ENCODE data around the gene MIOX. TPM values are rescaled to one million over a fixed set of nuclear protein-coding genes. Genes with fewer than 3 reads are reported as not detected.

Gene MIOX
- total RNA-seq, 2 experiments from 2014 or later = 0.48 to 0.60 TPM

GRCh38 chr22:50459496-50460140 lies 27.0 kb upstream of the MIOX start:
- POLR2A ChIA-PET = interaction anchor here (5.1 kb wide), 1 partner anchor 10 kb away, joined by 22 read pairs; no protein-coding TSS in a partner anchor
- Mint-ChIP-seq H3K9me3 (no peaks in the 10 kb centered on the region), H3K36me3 (ENCODE audit: low read depth) (peaks cover 58% of the 10 kb centered on the region)

GRCh38 chr22:50460938-50461337 lies 25.7 kb upstream of the MIOX start:
- POLR2A ChIA-PET = interaction anchor here (5.1 kb wide), 1 partner anchor 9 kb away, joined by 22 read pairs; no protein-coding TSS in a partner anchor
- no peaks in the 10 kb centered on the region for H3K9me3 Mint-ChIP-seq
- no peaks in the 10 kb centered on the region for H3K27me3 Mint-ChIP-seq
- no peaks in the 10 kb centered on the region for H3K4me1 Mint-ChIP-seq
- no peak overlapping the region for H3K27ac Mint-ChIP-seq
- no peak for DNase-seq
- peaks cover 53% of the 10 kb centered on the region for H3K36me3 Mint-ChIP-seq (ENCODE audit: low read depth)
- CTCF ChIA-PET = interaction anchor here (1.4 kb wide), 1 partner anchor 9 kb away, joined by 3 read pairs; no protein-coding TSS in a partner anchor
- H3K4me3 Mint-ChIP-seq = no peak overlapping the region

More at GRCh38 chr22:50459496-50460140, 27.0 kb upstream of the MIOX start:
- no peak for DNase-seq
- CTCF ChIA-PET = interaction anchor here (1.0 kb wide), 1 partner anchor 10 kb away, joined by 3 read pairs; no protein-coding TSS in a partner anchor
- no peaks in the 10 kb centered on the region for H3K4me1 Mint-ChIP-seq
- no peak overlapping the region for H3K27ac Mint-ChIP-seq
- no peak overlapping the region for H3K4me3 Mint-ChIP-seq
- no peaks in the 10 kb centered on the region for H3K27me3 Mint-ChIP-seq

DNA sequence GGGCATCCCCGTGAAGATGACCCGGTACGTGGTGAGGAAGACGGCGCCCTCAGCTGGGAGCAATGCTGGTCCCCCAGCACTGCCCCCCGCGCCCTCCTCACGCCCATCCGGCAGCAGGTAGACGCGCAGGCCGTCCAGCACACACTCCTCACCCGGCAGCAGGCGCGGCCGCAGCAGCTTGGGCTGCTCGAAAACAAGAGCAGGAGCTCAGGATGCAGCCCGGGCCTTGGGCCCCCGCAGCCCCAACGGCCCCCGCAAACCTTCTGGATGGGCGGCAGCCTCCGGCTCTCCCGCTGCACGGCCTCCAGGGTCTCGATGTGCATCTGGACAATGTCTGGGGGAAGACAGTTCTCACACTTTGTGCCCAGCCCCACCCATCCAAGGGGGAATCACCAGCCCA lies 25.1 kb upstream of the MIOX start:
- no peaks in the 10 kb centered on the region for H3K27me3 Mint-ChIP-seq
- H3K4me3 Mint-ChIP-seq = no peak overlapping the region
- CTCF ChIA-PET = interaction anchor here (1.4 kb wide), 1 partner anchor 9 kb away, joined by 3 read pairs; no protein-coding TSS in a partner anchor
- no peak overlapping the region for H3K27ac Mint-ChIP-seq
- peaks cover 59% of the 10 kb centered on the region for H3K36me3 Mint-ChIP-seq (ENCODE audit: low read depth)
- DNase-seq = no peak
- POLR2A ChIA-PET = interaction anchor here (0.8 to 1.3 kb wide), 2 partner anchors 12 to 46 kb away, joined by 3 to 4 read pairs; partner anchors contain the start of genes LMF2 and NCAPH2
- no peaks in the 10 kb centered on the region for H3K9me3 Mint-ChIP-seq
- H3K4me1 Mint-ChIP-seq = no peaks in the 10 kb centered on the region

DNA sequence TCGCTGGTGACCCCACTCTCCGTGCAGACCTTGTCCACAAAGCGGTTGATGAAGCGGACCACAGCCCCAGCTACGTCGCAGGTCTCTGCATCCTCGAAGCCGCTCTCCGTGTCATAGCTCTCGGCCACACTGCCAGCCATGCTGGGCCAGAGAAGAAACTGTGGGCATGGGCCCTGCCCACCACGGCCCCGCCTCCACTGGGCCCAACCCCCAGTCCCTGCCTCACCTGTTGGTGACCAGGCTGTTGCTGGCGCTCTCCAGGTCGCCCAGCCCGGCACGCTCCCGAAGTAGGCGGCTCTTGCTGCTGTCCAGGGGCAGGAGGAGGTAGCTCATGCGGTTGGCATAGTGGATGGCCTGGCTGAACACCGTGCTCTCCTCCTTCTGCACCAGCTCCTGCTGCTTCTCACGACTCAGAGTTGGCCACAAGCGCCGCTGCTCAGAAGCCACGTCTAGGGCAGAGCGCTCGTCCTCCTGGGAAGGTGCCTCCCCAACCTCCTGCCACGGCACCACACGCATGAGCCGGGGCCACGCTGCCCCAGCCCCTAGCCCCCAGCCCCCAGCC lies 24.6 kb upstream of the MIOX start:
- peaks cover 59% of the 10 kb centered on the region for H3K36me3 Mint-ChIP-seq (ENCODE audit: low read depth)
- no peak overlapping the region for H3K4me3 Mint-ChIP-seq
- no peaks in the 10 kb centered on the region for H3K9me3 Mint-ChIP-seq
- H3K4me1 Mint-ChIP-seq = peaks cover 5% of the 10 kb centered on the region
- POLR2A ChIA-PET = interaction anchor here (0.8 to 1.3 kb wide), 2 partner anchors 11 to 45 kb away, joined by 3 to 4 read pairs; partner anchors contain the start of genes LMF2 and NCAPH2
- H3K27ac Mint-ChIP-seq = no peak overlapping the region
- CTCF ChIA-PET = no interaction called here
- DNase-seq = no peak
- H3K27me3 Mint-ChIP-seq = no peaks in the 10 kb centered on the region

DNA sequence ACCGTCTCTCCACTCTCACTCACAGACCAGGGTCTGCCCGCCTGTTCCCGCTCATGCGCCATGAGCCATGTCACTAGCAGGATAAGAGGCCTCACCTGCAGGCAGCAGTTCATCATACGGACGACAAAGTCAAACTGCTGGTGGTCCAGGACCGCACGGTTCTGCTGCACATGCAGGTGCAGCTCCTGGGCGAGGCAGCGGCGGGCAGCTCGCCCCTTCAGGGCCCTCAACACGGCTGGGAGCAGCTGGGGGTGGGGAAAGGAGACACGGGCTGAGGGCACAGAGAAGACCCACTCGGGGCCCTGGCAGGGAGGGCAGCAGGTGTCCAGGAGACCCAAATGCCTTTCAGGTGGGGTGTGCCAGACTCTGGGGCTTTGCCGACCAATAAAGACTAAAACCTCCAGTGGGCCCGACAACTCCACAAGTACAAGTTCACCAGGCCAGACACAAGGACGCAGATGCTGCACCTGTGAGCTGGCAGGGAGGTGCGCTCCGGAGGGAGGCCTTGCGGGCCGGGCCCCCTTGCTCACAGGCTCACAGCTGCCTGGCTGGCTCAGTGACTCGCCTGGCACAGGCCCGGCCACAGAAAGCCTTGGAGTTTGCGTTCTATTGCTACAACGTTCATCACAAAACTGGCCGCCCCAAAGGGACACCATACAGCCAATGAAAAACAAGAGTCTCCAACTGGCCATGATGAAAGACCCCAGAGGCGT lies 23.3 kb upstream of the MIOX start:
- Mint-ChIP-seq H3K4me1 (peaks cover 9% of the 10 kb centered on the region), H3K4me3 (no peak overlapping the region), H3K9me3 (no peaks in the 10 kb centered on the region), H3K27me3 (no peaks in the 10 kb centered on the region), H3K27ac (no peak overlapping the region), H3K36me3 (ENCODE audit: low read depth) (peaks cover 52% of the 10 kb centered on the region)
- ChIA-PET CTCF (interaction anchor here (1.2 kb wide), 1 partner anchor 10 kb away, joined by 7 read pairs; no protein-coding TSS in a partner anchor), POLR2A (no interaction called here)
- DNase-seq = no peak

DNA sequence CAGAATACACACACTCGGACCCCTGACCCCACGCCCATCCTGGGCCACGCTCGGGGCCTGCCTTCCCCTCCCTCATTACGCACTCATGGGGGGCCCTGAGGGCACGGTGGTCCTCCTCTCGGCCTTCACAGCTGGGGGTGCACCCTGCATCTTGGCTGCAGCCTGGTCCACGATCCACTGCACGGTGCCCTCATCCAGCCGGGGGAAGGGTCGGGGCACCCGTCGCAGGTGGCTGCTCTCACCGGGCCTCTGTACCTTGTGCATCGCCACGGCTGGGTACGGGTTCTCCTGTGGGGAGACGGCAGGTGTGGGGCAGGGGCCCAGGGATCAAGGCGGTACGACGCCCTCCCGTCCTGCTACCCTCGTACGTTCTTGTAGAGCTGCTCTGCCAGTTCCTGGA lies 22.2 kb upstream of the MIOX start:
- POLR2A ChIA-PET = no interaction called here
- CTCF ChIA-PET = interaction anchor here (1.9 kb wide), 1 partner anchor 61 kb away, joined by 5 read pairs; the partner anchor contains the start of gene SCO2
- Mint-ChIP-seq H3K4me3 (no peak overlapping the region), H3K27ac (no peak overlapping the region), H3K27me3 (no peaks in the 10 kb centered on the region), H3K4me1 (peaks cover 20% of the 10 kb centered on the region), H3K36me3 (ENCODE audit: low read depth) (peaks cover 46% of the 10 kb centered on the region), H3K9me3 (no peaks in the 10 kb centered on the region)
- no peak for DNase-seq

- ChIA-PET CTCF (interaction anchor here (1.9 kb wide), 1 partner anchor 61 kb away, joined by 5 read pairs; the partner anchor contains the start of gene SCO2), POLR2A (interaction anchor here (1.9 kb wide), 1 partner anchor 15 kb away, joined by 5 read pairs; no protein-coding TSS in a partner anchor)
- peaks cover 43% of the 10 kb centered on the region for H3K36me3 Mint-ChIP-seq (ENCODE audit: low read depth)
- no peaks in the 10 kb centered on the region for H3K27me3 Mint-ChIP-seq
- no peak overlapping the region for H3K27ac Mint-ChIP-seq
- no peaks in the 10 kb centered on the region for H3K9me3 Mint-ChIP-seq
- no peak overlapping the region for H3K4me3 Mint-ChIP-seq
- DNase-seq = no peak
- peaks cover 29% of the 10 kb centered on the region for H3K4me1 Mint-ChIP-seq
Measured at GRCh38 chr22:50465066-50465930, 21.4 kb upstream of the MIOX start.

DNA sequence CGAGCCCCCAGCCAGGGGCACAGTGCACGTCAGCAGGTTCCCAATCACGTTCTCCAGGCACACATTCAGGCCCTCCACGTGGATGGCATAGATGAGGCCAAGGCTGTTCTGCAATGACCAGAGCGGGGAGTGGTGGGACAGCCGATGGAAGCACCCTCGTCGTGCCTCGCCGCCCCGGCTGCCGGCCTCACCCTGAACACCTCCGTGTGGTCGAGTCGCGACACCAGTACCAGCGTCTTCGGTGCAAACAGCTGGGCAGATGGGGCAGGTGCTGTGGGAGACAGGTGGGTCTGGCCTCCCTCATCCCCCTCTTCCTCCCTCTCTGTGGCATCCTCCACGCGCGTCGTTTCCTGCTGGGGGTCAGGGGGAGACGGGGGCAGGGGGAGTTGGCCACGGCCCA lies 19.3 kb upstream of the MIOX start:
- POLR2A ChIA-PET = interaction anchor here (4.2 to 5.0 kb wide), 2 partner anchors 40 to 58 kb away, joined by 40 to 48 read pairs; partner anchors contain the start of genes LMF2, NCAPH2 and SCO2
- CTCF ChIA-PET = interaction anchor here (0.5 to 1.6 kb wide), 2 partner anchors 58 to 84 kb away, joined by 3 to 6 read pairs; partner anchors contain the start of gene SCO2
- peaks cover 43% of the 10 kb centered on the region for H3K36me3 Mint-ChIP-seq (ENCODE audit: low read depth)
- no peak for DNase-seq
- peaks cover 49% of the 10 kb centered on the region for H3K4me1 Mint-ChIP-seq
- H3K27ac Mint-ChIP-seq = peak overlapping the region; percentile 62
- no peaks in the 10 kb centered on the region for H3K9me3 Mint-ChIP-seq
- H3K27me3 Mint-ChIP-seq = no peaks in the 10 kb centered on the region
- H3K4me3 Mint-ChIP-seq = no peak overlapping the region

- CTCF ChIA-PET = interaction anchor here (0.5 to 1.6 kb wide), 3 partner anchors 30 to 84 kb away, joined by 3 to 6 read pairs (median 4); partner anchors contain the start of gene SCO2
- no peaks in the 10 kb centered on the region for H3K27me3 Mint-ChIP-seq
- peak overlapping the region; percentile 68 for H3K4me3 Mint-ChIP-seq
- H3K36me3 Mint-ChIP-seq (ENCODE audit: low read depth) = peaks cover 45% of the 10 kb centered on the region
- DNase-seq = no peak
- POLR2A ChIA-PET = interaction anchor here (1.0 to 5.0 kb wide), 9 partner anchors 14 to 201 kb away, joined by 3 to 48 read pairs (median 4); partner anchors contain the start of genes ADM2, LMF2, NCAPH2 and SCO2
- H3K27ac Mint-ChIP-seq = peak overlapping the region; percentile 97
- H3K9me3 Mint-ChIP-seq = no peaks in the 10 kb centered on the region
- H3K4me1 Mint-ChIP-seq = peaks cover 55% of the 10 kb centered on the region
Measured at GRCh38 chr22:50467773-50468440, 18.8 kb upstream of the MIOX start.

DNA sequence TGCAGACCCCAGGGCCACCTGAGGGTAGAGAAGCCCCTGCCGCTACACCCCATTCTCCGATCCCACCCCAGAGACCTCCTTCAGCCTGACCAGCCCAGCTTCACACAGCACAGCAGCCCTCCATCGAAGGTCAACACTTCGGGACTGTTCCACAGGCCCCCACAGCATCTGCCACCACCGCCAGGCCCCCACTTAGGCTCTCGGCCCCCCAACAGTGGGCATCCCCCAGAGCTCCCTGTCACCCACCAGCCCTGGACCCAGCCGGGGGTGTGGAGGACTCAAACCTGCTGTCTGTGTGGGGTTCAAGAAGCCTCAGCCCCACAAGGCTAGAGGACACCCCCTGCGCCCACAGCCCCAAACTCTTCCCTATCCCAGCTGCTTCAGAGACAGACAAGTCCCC lies 18.0 kb upstream of the MIOX start:
- H3K27me3 Mint-ChIP-seq = no peaks in the 10 kb centered on the region
- no peaks in the 10 kb centered on the region for H3K9me3 Mint-ChIP-seq
- H3K36me3 Mint-ChIP-seq (ENCODE audit: low read depth) = peaks cover 44% of the 10 kb centered on the region
- DNase-seq = no peak
- CTCF ChIA-PET = interaction anchor here (1.2 to 1.6 kb wide), 3 partner anchors 29 to 152 kb away, joined by 4 to 6 read pairs (median 4); partner anchors contain the start of gene SCO2
- peak overlapping the region; percentile 97 for H3K27ac Mint-ChIP-seq
- peak overlapping the region; percentile 68 for H3K4me3 Mint-ChIP-seq
- POLR2A ChIA-PET = interaction anchor here (0.6 to 5.0 kb wide), 15 partner anchors 10 to 278 kb away, joined by 3 to 48 read pairs (median 4); partner anchors contain the start of genes ADM2, KLHDC7B, LMF2 and NCAPH2
- peaks cover 62% of the 10 kb centered on the region for H3K4me1 Mint-ChIP-seq
